Measurements from ENCODE around the gene PACSIN2.

The PACSIN2 gene

DNA sequence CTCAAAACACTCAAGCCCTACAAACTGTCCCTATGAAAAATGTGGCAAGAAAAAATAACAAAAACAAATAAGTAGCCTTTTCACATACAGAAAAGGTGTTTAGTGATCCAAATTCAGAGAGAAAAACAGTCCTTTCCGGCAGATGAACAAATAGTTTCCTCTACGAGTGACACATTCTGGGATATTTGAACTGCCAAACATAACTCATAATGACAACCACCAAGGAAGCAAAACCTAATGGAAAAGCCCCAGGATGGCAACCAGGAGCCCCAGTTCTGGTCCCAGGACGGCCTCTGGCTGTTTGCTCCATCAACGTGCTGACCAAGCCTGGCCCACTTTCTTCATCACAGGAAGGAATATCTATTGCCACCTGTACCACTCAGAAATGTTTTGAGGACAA, 6.0 kb downstream of the PACSIN2 start:
- no peak overlapping the region for H3K27ac ChIP-seq (ENCODE audit: low read depth, low read length)
- peaks cover 5% of the 10 kb centered on the region; the same call in 1 of the 2 replicates for H4K20me1 ChIP-seq (ENCODE audit: low read depth, low read length)
- H3K79me2 ChIP-seq (ENCODE audit: insufficient read depth, low read length), result peaks cover 77% of the 10 kb centered on the region
- no peak overlapping the region for H3K9ac ChIP-seq (ENCODE audit: low read length)
- TF ChIP-seq EZH2phosphoT487 (conservative IDR thresholded peaks at IDR 0.05; ENCODE audit: low read length), result no peak
- TF ChIP-seq, protein P1, sequence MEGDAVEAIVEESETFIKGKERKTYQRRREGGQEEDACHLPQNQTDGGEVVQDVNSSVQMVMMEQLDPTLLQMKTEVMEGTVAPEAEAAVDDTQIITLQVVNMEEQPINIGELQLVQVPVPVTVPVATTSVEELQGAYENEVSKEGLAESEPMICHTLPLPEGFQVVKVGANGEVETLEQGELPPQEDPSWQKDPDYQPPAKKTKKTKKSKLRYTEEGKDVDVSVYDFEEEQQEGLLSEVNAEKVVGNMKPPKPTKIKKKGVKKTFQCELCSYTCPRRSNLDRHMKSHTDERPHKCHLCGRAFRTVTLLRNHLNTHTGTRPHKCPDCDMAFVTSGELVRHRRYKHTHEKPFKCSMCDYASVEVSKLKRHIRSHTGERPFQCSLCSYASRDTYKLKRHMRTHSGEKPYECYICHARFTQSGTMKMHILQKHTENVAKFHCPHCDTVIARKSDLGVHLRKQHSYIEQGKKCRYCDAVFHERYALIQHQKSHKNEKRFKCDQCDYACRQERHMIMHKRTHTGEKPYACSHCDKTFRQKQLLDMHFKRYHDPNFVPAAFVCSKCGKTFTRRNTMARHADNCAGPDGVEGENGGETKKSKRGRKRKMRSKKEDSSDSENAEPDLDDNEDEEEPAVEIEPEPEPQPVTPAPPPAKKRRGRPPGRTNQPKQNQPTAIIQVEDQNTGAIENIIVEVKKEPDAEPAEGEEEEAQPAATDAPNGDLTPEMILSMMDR (IDR thresholded peaks at IDR 0.05; ENCODE audit: insufficient read depth, low read length, poor library complexity, severe bottlenecking), result no peak
- no peak overlapping the region for H3K4me2 ChIP-seq (ENCODE audit: low read depth, low read length, poor library complexity, severe bottlenecking)
- H3K4me3 ChIP-seq (ENCODE audit: insufficient read depth, low read length, poor library complexity, severe bottlenecking), result no peak overlapping the region
- no peaks in the 10 kb centered on the region for H3F3A ChIP-seq (ENCODE audit: insufficient read depth)
- no peaks in the 10 kb centered on the region for H3K27me3 ChIP-seq (ENCODE audit: low read length)
- H2AFZ ChIP-seq (ENCODE audit: low read depth, low read length, severe bottlenecking), result no peak overlapping the region
- H3K36me3 ChIP-seq (ENCODE audit: low read length), result no peaks in the 10 kb centered on the region
- no peaks in the 10 kb centered on the region for H3K9me2 ChIP-seq (replicated peaks; ENCODE audit: insufficient read depth, low read length)
- H3K9me3 ChIP-seq (ENCODE audit: insufficient read depth, low read length), result no peaks in the 10 kb centered on the region

DNA sequence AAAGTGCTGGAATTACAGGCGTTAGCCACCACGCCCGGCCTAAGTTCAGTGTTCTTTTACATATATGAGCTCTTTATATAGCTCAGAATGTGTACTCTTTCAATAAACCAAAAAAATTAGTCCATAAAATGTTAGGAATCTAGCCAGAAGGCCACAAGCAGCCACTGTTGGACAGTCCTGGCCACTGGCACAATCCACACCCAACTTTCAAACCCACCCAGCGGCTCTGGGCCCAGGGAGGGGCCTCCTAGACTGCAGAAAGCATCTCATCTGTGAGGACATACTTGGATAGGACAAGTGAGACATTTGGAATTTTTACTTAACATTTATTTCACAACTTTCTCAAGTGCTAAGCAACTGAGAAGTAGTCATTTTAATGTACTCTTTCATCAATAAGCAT, 6.4 kb downstream of the PACSIN2 start:
- Histone ChIP-seq H2AFZ (ENCODE audit: low read depth, low read length, severe bottlenecking) (no peak overlapping the region), H3K79me2 (ENCODE audit: insufficient read depth, low read length) (peaks cover 77% of the 10 kb centered on the region), H4K20me1 (ENCODE audit: low read depth, low read length) (peaks cover 5% of the 10 kb centered on the region; the same call in 1 of the 2 replicates), H3K9me3 (ENCODE audit: insufficient read depth, low read length) (no peaks in the 10 kb centered on the region), H3K27me3 (ENCODE audit: low read length) (no peaks in the 10 kb centered on the region), H3K4me3 (ENCODE audit: insufficient read depth, low read length, poor library complexity, severe bottlenecking) (no peak overlapping the region), H3K36me3 (ENCODE audit: low read length) (no peaks in the 10 kb centered on the region), H3F3A (ENCODE audit: insufficient read depth) (no peaks in the 10 kb centered on the region), H3K27ac (ENCODE audit: low read depth, low read length) (no peak overlapping the region), H3K9me2 (replicated peaks; ENCODE audit: insufficient read depth, low read length) (no peaks in the 10 kb centered on the region), H3K4me2 (ENCODE audit: low read depth, low read length, poor library complexity, severe bottlenecking) (no peak overlapping the region), H3K9ac (ENCODE audit: low read length) (no peak overlapping the region)
- TF ChIP-seq, protein P1 (IDR thresholded peaks at IDR 0.05; ENCODE audit: insufficient read depth, low read length, poor library complexity, severe bottlenecking), result no peak
- TF ChIP-seq EZH2phosphoT487 (conservative IDR thresholded peaks at IDR 0.05; ENCODE audit: low read length), result no peak

DNA sequence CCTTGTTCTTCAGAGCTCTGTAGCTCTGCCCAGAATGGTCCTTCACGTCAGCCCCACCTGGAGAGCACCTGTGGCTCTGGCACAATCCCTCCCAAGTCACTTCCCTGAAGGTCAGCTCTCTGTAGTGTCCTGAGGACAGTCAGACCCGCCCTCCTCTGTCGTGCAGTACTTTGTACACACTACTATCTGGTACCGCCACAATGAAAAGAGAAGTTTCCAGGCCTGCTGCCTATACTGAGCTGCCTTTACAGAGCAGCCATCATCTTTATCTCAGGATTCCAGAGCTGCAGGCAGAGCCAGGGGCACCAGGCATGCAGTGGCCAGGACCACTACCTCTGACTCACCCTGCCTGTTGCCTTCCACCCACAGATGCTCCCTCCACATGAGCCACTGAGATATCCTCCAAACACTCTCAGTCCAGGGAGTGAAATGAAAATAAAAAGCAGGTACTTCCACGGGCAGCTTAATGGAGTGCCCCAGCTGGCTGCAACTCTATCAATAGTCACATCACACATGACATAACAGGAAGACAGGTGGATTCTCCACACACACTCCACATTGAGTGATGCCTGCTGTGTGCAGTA, 7.3 kb downstream of the PACSIN2 start:
- no peaks in the 10 kb centered on the region for H3K36me3 ChIP-seq (ENCODE audit: low read length)
- no peak overlapping the region for H3K4me3 ChIP-seq (ENCODE audit: insufficient read depth, low read length, poor library complexity, severe bottlenecking)
- H3K9me2 ChIP-seq (replicated peaks; ENCODE audit: insufficient read depth, low read length), result no peaks in the 10 kb centered on the region
- H2AFZ ChIP-seq (ENCODE audit: low read depth, low read length, severe bottlenecking), result no peak overlapping the region
- peaks cover 4% of the 10 kb centered on the region; the same call in 1 of the 2 replicates for H4K20me1 ChIP-seq (ENCODE audit: low read depth, low read length)
- H3K9me3 ChIP-seq (ENCODE audit: insufficient read depth, low read length), result no peaks in the 10 kb centered on the region
- no peaks in the 10 kb centered on the region for H3F3A ChIP-seq (ENCODE audit: insufficient read depth)
- H3K9ac ChIP-seq (ENCODE audit: low read length), result no peak overlapping the region
- no peak overlapping the region for H3K4me2 ChIP-seq (ENCODE audit: low read depth, low read length, poor library complexity, severe bottlenecking)
- H3K27ac ChIP-seq (ENCODE audit: low read depth, low read length), result no peak overlapping the region
- TF ChIP-seq EZH2phosphoT487 (conservative IDR thresholded peaks at IDR 0.05; ENCODE audit: low read length), result no peak
- TF ChIP-seq, protein P1 (IDR thresholded peaks at IDR 0.05; ENCODE audit: insufficient read depth, low read length, poor library complexity, severe bottlenecking), result no peak
- peaks cover 74% of the 10 kb centered on the region for H3K79me2 ChIP-seq (ENCODE audit: insufficient read depth, low read length)
- H3K27me3 ChIP-seq (ENCODE audit: low read length), result no peaks in the 10 kb centered on the region
